Activated T-cell treated with anti-CD3 and anti-CD28 coated beads, Interleukin-2, amount 50 U/mL, for 24 hours (primary cell): ENCODE measurements around the gene ASXL1.

Experiments
- DNase-seq: peaks from one replicate; pipeline ENCODE4 v3.0.0-alpha.2; 2020
- H3K27ac Mint-ChIP-seq: 2 replicates; pipeline ENCODE4 v1.8.0; 2020; ENCODE audit warnings: mild to moderate bottlenecking, mixed read lengths
- H3K27me3 Mint-ChIP-seq: 2 replicates; pipeline ENCODE4 v1.8.0; 2020; ENCODE audit warnings: mixed read lengths
- H3K36me3 Mint-ChIP-seq: 2 replicates; pipeline ENCODE4 v1.8.0; 2020; ENCODE audit warnings: low read depth, mixed read lengths
- H3K4me1 Mint-ChIP-seq: 2 replicates; pipeline ENCODE4 v1.8.0; 2020; ENCODE audit warnings: low read depth, mixed read lengths
- H3K4me3 Mint-ChIP-seq: 2 replicates; pipeline ENCODE4 v1.8.0; 2020; ENCODE audit warnings: mild to moderate bottlenecking, moderate library complexity, mixed read lengths
- H3K9me3 Mint-ChIP-seq: 2 replicates; pipeline ENCODE4 v1.8.0; 2020; ENCODE audit warnings: mixed read lengths

ASXL1 gene

DNA sequence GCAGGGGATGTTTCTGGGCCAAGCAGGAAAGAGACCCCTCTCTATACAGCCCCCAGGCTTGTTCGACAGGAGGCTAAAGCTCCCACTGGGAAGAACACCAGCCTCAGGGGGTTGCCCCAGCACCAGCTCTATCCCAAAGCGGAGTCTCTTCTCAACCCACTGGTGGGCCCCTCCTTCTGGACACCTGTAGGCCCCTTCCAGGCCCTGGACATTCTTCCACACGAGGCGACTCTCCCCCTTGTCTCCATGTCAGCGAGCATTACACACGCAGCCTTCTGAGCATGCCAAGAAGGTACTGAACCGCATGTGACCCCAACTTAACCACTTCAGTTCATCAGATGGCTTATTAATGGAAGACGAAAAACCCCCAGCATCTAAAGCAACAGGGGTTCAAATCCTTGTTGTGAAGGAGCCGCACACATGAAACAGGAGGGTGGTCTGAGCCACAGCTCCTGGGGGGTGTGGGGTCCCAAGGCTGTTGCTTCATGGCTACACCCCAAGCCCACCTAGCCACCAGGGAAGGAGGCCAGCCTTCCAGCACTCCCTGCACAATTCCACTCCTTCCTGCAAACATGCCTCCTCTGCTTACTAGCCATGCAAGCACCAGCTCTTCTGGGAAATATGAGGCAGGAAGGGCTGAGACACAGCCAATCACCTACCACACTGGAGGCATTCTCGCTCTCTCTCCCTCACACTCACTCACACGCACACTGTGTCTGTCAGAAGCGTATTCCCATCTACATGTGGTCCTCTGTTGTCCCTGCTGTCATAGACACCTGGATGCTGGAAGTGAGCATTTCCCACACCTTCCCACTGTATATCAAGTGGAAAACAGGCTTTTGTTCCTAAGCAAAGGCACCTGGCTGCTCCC lies 122.5 kb downstream of the ASXL1 start:
- Mint-ChIP-seq H3K27me3 (no peaks in the 10 kb centered on the region), H3K9me3 (no peaks in the 10 kb centered on the region), H3K4me3 (no peak overlapping the region), H3K27ac (peak overlapping the region; percentile 13), H3K36me3 (no peaks in the 10 kb centered on the region), H3K4me1 (peaks cover 60% of the 10 kb centered on the region)
- no peak for DNase-seq

DNA sequence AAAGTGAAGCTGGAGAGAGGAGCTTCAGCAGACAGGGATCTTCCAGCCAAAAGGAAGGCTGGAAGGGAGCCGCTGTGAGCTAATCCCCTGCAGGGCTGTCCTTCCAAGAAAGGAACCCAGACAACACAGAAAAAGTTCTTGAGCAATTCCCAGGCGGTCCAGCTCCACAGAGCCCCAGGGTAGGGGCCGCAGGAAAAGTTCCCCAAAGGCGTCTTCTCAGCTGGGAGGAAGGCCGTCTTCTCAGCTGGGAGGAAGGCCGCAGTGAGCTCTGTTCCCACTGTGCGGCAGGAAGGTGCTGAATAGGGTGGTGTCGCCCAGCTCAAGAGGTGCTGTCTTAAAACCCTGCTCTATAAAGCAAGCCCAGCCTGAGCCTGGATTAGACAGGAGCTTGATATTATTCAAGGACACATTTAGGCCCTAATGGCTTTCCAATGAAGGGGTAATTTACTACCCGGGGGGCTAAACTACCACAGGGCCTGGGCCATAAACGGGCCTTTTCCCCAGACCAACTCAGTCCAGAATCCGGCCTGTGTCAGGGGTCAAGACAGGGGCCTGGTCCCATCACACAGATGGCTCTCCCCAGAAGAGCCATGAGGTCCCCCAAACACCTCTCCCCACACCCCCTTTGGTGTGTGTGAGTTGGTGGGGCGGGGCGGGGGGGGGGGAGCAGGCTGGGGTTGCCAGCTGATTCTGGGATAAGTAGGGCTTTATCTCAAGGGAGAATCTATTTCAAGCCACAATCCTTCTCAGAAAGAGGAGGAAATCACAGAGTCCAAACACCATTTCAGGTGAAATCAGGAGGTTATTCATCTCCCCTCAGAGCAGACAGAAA lies 123.4 kb downstream of the ASXL1 start:
- peak overlapping the region; percentile 80 for H3K4me3 Mint-ChIP-seq
- DNase-seq: no peak
- no peaks in the 10 kb centered on the region for H3K9me3 Mint-ChIP-seq
- H3K4me1 Mint-ChIP-seq: peaks cover 58% of the 10 kb centered on the region
- H3K27me3 Mint-ChIP-seq: no peaks in the 10 kb centered on the region
- H3K36me3 Mint-ChIP-seq: peaks cover 1% of the 10 kb centered on the region
- no peak overlapping the region for H3K27ac Mint-ChIP-seq

DNA sequence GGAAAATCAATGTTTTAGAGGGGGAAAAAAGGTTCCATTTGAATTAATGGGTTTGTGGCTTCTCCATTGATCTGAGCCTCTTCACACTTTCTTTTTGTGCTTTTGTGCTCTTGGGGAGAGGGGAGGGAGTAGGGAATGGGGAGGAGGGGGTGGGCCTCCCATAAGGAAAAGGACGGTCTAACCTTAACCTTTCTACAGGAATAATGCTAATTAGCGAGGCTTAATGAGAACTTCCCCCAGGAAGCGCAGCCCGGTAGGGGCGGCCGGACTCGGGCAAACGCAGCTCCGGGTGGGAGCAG lies 124.0 kb downstream of the ASXL1 start:
- Mint-ChIP-seq H3K27me3 (no peaks in the 10 kb centered on the region), H3K36me3 (peaks cover 3% of the 10 kb centered on the region), H3K4me3 (peak overlapping the region; percentile 80), H3K27ac (no peak overlapping the region), H3K9me3 (no peaks in the 10 kb centered on the region), H3K4me1 (peaks cover 55% of the 10 kb centered on the region)
- DNase-seq: no peak

DNA sequence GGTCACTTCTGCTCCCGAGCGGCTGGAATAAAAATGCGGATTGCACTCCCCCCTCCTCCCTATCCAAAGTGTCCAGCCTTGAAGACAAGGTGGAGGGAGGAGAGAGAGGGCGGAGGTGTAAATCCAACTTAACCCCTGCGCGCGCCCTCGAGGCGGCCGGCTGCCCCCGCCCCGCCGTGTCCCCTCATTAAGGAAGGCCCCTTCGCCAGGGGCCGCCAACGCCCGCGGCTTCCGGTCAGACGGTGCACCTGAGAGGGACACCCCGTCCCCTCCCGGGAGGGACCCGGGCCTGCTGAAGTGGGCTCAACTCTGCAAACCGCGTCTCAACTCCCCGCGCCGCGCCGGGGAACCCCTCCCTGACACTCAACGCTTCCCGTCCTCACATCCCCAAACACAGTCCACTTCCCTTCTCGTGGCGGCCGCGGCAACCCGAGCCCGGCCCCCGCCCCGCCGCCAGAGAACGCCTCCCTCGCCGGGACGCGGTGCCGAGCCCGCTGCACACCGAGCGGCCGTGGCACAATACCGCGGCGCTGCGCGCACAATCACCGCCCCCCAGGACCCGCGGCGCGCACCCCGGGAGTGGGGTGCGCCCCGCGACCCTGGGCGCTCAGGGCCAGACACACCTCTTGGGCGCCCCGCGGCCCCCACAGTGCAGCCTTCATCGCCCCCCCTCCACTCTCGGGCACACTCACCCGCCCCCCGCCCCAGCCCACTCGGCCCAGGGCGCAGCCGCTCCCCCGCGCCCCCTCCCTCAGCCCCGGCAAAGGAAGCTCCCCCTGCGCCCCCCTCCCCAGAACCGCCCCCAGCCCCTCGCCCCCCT lies 124.5 kb downstream of the ASXL1 start:
- Mint-ChIP-seq H3K4me1 (peaks cover 49% of the 10 kb centered on the region), H3K27ac (peak overlapping the region; percentile 75), H3K27me3 (no peaks in the 10 kb centered on the region), H3K9me3 (no peaks in the 10 kb centered on the region), H3K36me3 (peaks cover 3% of the 10 kb centered on the region), H3K4me3 (peak overlapping the region; percentile 80)
- peak; percentile 55 for DNase-seq

DNA sequence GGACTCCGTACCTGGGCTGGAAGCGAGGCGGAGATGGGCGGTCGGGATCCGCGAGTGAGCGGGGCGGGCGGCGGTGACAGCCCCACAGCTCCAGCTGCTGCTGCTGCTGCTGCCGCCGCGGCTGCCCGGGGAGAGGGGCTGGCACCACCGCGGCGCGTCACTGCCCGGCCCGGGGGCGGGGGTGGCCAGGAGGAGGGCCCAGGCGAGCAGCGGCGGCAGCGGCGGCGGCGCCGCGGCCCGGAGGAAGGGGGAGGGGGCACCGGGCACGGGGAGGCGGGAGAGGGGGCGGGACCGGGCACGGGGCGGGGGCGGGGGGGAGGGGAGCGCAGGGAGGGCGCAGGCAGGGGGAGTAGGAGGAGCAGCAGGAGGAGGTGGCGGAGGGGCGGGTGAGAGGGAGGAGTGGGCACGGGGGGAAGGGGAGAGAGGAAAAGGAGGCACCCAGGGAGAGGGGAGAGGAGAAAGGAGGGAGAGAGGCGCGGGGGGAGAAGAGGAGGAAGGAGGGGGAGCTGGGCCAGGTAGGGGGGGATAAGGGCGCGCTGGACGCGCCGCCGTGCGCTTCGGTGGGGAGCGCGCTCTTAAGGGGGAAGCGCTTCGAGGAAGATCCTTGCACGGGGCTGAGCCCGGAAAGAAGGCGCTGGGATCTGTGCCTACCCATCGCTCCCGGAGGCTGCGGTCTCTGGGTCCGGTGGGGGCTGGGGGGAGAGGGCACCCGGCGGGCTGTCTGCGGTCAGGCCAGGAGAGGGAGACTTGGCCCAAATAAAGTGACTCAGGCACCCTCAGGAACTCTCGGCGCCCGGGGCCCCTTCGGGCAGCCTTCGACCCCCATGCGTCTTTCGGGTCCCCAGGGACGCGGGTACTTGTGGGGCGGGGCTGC lies 125.5 kb downstream of the ASXL1 start:
- Mint-ChIP-seq H3K27me3 (no peaks in the 10 kb centered on the region), H3K36me3 (peaks cover 5% of the 10 kb centered on the region), H3K27ac (peak overlapping the region; percentile 72), H3K4me3 (peak overlapping the region; percentile 79), H3K9me3 (no peaks in the 10 kb centered on the region), H3K4me1 (peaks cover 45% of the 10 kb centered on the region)
- peak; percentile 76 for DNase-seq

DNA sequence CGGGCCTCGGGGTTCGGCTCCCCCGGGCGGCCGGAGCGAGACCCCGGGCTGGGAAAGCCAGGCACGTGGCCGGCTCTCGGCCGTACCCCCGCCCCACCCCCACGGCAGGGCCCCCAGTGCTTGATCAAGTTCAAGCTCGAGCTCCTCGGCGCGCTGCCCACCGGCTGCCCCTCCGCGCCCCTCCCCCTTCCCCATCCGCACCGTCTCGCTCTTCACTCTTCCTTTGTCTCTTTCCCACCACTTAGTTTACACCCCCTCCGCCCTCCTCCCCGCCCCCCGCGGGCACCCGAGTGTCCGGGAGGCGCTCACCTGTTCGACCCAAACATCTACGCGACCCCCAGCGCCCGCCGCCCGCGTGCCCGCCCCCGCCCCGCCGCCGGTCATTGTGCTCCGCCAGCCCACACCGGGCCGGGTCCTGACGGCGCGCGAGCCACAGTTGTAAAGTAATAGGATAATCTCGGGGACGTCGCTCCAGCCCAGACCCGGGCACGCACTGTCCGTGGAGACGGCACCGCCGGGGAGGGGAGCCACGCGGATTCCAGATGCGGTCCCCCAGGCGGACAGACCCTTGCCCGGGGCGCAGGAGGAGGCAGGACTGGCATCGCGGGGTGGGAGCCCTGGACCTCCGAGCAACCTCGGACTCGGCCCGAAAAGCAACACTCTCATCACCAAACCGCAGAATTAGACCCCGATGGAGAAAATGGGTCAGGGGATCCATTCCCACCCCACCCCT lies 126.3 kb downstream of the ASXL1 start:
- H3K4me1 Mint-ChIP-seq: peaks cover 42% of the 10 kb centered on the region
- H3K9me3 Mint-ChIP-seq: no peaks in the 10 kb centered on the region
- peak overlapping the region; percentile 52 for H3K27ac Mint-ChIP-seq
- peak; percentile 59 for DNase-seq
- peaks cover 5% of the 10 kb centered on the region for H3K36me3 Mint-ChIP-seq
- no peaks in the 10 kb centered on the region for H3K27me3 Mint-ChIP-seq
- H3K4me3 Mint-ChIP-seq: peak overlapping the region; percentile 82

DNA sequence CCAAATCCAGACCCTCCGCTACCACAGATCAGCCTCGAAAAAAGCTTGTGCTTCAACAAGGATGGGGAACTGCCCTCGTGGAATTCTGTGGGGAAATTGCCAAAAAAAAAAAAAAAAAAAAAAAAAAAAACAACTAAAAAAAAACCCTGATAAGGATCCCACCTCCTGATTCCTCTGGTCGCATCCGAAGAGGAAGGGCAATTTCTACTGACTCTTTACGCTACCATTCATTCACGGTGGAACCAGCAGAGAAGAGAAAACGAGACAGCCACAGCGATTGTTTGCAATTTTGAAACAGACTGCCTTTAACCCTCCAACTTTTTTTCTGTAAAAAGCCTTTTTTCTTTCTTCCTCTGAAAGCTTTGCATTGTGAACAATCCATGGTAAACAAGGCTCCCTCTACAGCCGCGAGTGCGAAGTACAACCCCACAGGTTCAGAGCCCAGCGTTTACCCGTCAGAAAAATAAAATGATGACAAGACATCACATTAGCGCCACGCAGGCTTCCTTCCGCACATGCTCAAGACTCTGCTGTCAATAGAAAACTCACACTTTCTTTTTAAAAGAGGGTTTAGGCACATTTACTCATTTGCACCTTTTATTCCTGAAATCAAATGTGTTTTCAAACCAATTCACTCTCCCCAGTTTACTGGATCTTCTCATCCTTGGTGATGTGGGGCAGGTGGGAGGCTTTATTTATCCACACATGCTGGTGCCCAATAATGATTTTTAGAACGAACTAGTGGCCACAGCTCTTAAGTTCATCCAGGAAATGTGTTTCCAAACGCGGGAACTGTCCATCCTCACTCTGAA lies 127.0 kb downstream of the ASXL1 start:
- Mint-ChIP-seq H3K9me3 (no peaks in the 10 kb centered on the region), H3K27me3 (no peaks in the 10 kb centered on the region), H3K36me3 (peaks cover 5% of the 10 kb centered on the region), H3K27ac (peak overlapping the region; percentile 86), H3K4me1 (peaks cover 35% of the 10 kb centered on the region), H3K4me3 (peak overlapping the region; percentile 82)
- peak; percentile 80 for DNase-seq

DNA sequence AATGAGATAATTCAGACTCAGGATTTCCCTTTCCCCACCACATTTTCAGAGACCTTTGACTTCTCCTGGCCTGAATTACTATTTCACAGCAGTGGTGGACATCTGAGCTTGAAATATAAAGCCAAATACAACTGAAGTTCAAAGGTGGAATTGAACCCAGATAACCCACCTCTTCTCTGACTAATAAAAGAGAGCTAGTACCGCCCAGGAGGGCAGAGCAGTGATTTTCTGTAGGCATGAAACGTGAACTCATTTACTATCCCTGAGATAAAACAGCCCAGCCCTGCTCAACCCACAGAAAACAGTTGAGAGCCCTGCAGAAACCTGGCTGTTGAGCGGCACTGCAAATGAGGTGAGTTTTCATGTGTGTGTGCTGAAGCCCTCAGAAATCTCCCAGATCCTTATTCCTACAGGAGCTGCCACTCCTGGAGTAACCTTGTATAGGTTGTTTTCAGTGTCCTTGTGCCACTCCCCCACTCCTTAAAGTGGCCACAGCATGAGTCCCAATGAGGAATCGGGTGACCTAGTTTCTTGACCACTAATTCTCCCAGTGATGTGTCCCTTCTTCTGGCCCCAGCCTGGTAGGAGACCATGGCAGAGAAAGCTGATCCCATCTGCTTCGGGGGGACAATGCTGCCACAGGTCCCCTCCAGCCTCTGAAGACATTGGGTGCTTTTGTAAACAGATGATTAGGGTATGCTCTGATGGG lies 127.8 kb downstream of the ASXL1 start:
- Mint-ChIP-seq H3K27me3 (no peaks in the 10 kb centered on the region), H3K36me3 (peaks cover 5% of the 10 kb centered on the region), H3K4me1 (peaks cover 31% of the 10 kb centered on the region), H3K9me3 (no peaks in the 10 kb centered on the region), H3K27ac (peak overlapping the region; percentile 86), H3K4me3 (no peak overlapping the region)
- DNase-seq: no peak

DNA sequence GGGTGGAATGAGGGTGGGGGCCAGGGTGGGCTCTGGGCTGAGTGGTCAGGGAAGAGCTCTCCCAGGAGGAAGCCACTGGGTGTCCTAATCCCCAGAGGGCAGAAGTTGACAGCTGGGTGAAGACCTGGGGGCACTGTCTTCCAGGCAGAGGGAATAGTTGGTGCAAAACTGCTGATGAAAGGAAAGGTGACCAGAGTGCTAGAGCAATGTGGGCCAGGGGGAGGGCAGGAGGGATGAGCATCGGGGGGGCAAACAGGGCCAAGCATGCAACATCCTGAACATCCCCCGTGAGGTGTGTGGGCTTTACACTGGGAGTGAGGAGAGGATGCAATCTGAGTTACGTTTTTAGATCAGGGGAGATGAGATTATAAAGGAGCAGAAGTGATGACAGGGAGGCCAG lies 129.2 kb downstream of the ASXL1 start:
- H3K27ac Mint-ChIP-seq: no peak overlapping the region
- no peak overlapping the region for H3K4me3 Mint-ChIP-seq
- H3K36me3 Mint-ChIP-seq: peaks cover 5% of the 10 kb centered on the region
- H3K27me3 Mint-ChIP-seq: no peaks in the 10 kb centered on the region
- DNase-seq: no peak
- H3K9me3 Mint-ChIP-seq: no peaks in the 10 kb centered on the region
- H3K4me1 Mint-ChIP-seq: peaks cover 33% of the 10 kb centered on the region

DNA sequence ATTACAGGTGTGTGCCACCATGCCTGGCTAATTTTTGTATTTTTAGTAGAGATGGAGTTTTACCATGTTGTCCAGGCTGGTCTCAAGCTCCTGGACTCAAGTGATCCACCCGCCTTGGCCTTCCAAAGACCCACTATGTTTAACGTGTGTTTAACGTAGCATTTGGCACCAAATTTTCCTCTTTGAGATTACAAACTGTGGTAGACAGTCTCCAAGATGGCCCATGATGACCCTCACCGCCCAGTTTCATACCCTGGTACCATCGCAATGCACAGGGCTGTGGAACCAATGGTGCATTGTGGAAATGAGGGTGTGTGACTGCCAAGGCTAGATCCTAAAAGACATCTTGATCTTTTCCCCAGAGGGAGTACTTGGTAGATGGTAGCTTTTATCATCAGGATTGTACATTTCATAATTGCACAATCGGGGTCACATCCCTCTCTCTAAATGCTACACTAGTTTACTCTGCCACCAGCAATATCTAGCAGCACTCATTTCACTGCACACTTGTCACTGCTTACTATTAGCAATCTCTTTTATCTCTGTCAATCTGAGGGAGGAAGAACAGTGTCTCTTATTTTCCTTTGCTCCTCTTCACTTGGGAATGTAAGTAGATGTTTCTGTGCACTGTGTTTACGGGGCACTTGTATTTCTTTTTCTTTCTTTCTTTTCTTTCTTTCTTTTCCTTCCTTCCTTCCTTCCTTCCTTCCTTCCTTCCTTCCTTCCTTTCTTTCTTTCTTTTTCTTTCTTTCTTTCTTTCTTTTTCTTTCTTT lies 130.1 kb downstream of the ASXL1 start:
- H3K27ac Mint-ChIP-seq: peak overlapping the region; percentile 59
- H3K9me3 Mint-ChIP-seq: no peaks in the 10 kb centered on the region
- no peaks in the 10 kb centered on the region for H3K27me3 Mint-ChIP-seq
- no peak for DNase-seq
- H3K36me3 Mint-ChIP-seq: peaks cover 11% of the 10 kb centered on the region
- peaks cover 33% of the 10 kb centered on the region for H3K4me1 Mint-ChIP-seq
- no peak overlapping the region for H3K4me3 Mint-ChIP-seq
